ENCODE measurements around the gene GGA1.
A peak's percentile ranks its signal among the peaks of the same experiment; 100 is the strongest.

Gene GGA1

GRCh38 chr22:37610480-37611129, 2.0 kb downstream of the GGA1 start:
- Histone ChIP-seq H3K36me3 (peaks cover 17% of the 10 kb centered on the region), H3K27ac (peak overlapping the region; percentile 98), H3K9me3 (no peaks in the 10 kb centered on the region), H3K27me3 (peaks cover 7% of the 10 kb centered on the region), H3K4me1 (ENCODE audit: control insufficient read depth in 1 of 2, insufficient read depth in 1 of 2, low read depth in 1 of 2, low read length in 1 of 2) (peaks cover 39 to 47% of the 10 kb centered on the region in 2 experiments), H3K4me3 (ENCODE audit: low read depth in 1 of 2, low read length in 1 of 2) (peak overlapping the region; percentile 82)
- no peak for TF ChIP-seq CTCF (IDR thresholded peaks at IDR 0.05)

GRCh38 chr22:37611207-37611606, 2.6 kb downstream of the GGA1 start:
- Histone ChIP-seq H3K4me3 (ENCODE audit: low read depth in 1 of 2, low read length in 1 of 2) (no peak overlapping the region), H3K4me1 (ENCODE audit: control insufficient read depth in 1 of 2, insufficient read depth in 1 of 2, low read depth in 1 of 2, low read length in 1 of 2) (peaks cover 39 to 47% of the 10 kb centered on the region in 2 experiments), H3K27ac (peak overlapping the region; percentile 98), H3K27me3 (peaks cover under 1% of the 10 kb centered on the region), H3K9me3 (no peaks in the 10 kb centered on the region), H3K36me3 (peaks cover 23% of the 10 kb centered on the region)
- TF ChIP-seq CTCF (IDR thresholded peaks at IDR 0.05): no peak

GRCh38 chr22:37616201-37617083, 7.8 kb downstream of the GGA1 start:
- Histone ChIP-seq H3K27me3 (no peaks in the 10 kb centered on the region), H3K27ac (no peak overlapping the region), H3K36me3 (peaks cover 76% of the 10 kb centered on the region), H3K4me1 (ENCODE audit: control insufficient read depth in 1 of 2, insufficient read depth in 1 of 2, low read depth in 1 of 2, low read length in 1 of 2) (peaks cover under 1% of the 10 kb centered on the region in 2 experiments), H3K9me3 (no peaks in the 10 kb centered on the region), H3K4me3 (ENCODE audit: low read depth in 1 of 2, low read length in 1 of 2) (no peak overlapping the region)
- no peak for TF ChIP-seq CTCF (IDR thresholded peaks at IDR 0.05)

GRCh38 chr22:37617431-37617830, 8.8 kb downstream of the GGA1 start:
- no peak overlapping the region for H3K27ac ChIP-seq
- no peak overlapping the region for H3K4me3 ChIP-seq (ENCODE audit: low read depth in 1 of 2, low read length in 1 of 2)
- H3K27me3 ChIP-seq: no peaks in the 10 kb centered on the region
- no peaks in the 10 kb centered on the region for H3K9me3 ChIP-seq
- H3K4me1 ChIP-seq (ENCODE audit: control insufficient read depth in 1 of 2, insufficient read depth in 1 of 2, low read depth in 1 of 2, low read length in 1 of 2): no peaks in the 10 kb centered on the region
- no peak for TF ChIP-seq CTCF (IDR thresholded peaks at IDR 0.05)
- peaks cover 85% of the 10 kb centered on the region for H3K36me3 ChIP-seq

- no peaks in the 10 kb centered on the region for H3K4me1 ChIP-seq (ENCODE audit: control insufficient read depth in 1 of 2, insufficient read depth in 1 of 2, low read depth in 1 of 2, low read length in 1 of 2)
These were observed 9.5 kb downstream of the GGA1 start for GRCh38 chr22:37618072-37618656.

More at GRCh38 chr22:37618072-37618656, 9.5 kb downstream of the GGA1 start:
- Histone ChIP-seq H3K27me3 (no peaks in the 10 kb centered on the region), H3K9me3 (no peaks in the 10 kb centered on the region), H3K36me3 (peaks cover 91% of the 10 kb centered on the region), H3K27ac (no peak overlapping the region), H3K4me3 (ENCODE audit: low read depth in 1 of 2, low read length in 1 of 2) (no peak overlapping the region)
- no peak for TF ChIP-seq CTCF (IDR thresholded peaks at IDR 0.05)
